H1 (cell line): ENCODE results near the gene MAGEA1. TPM values are rescaled to one million over a fixed set of nuclear protein-coding genes. Genes with fewer than 3 reads are reported as not detected.

Experiments used
- CTCF ChIA-PET: fragments of 300-600 bp; sonication (Branson Sonifier 250); formaldehyde crosslinking; loops from one replicate; lab custom pipeline; 2021; ENCODE audit not compliant: partially characterized antibody; lab: Charles Lee
- POLR2A ChIA-PET: fragments of 300-600 bp; sonication (Branson Sonifier 250); formaldehyde crosslinking; loops from one replicate; lab custom pipeline; 2021; ENCODE audit warnings: inconsistent platforms; ENCODE audit not compliant: partially characterized antibody; lab: Charles Lee
- DNase-seq, 2 experiments: peaks; one replicate each; pipeline versions ENCODE4 v3.0.0 to v3.0.0-alpha.2; 2010 to 2022; ENCODE audit warnings: low spot score in 2 of 2, low read depth in 1 of 2, mixed read lengths in 1 of 2
- FAIRE-seq: peaks from 2 replicates; lab custom pipeline; 2011; peaks lifted over from hg19 to GRCh38; lab: Jason Lieb, UNC
- H2AFZ ChIP-seq: 2 replicates; pipeline ENCODE4 v1.8.1; 2012; ENCODE audit warnings: low read length, inconsistent platforms
- H2AK5ac ChIP-seq: 2 replicates; pipeline ENCODE4 v1.6.1; 2013; ENCODE audit warnings: low read depth, low read length
- H2BK120ac ChIP-seq: replicated peaks from 2 replicates; pipeline ENCODE3; 2013; ENCODE audit warnings: low read depth, low read length, inconsistent platforms
- H2BK12ac ChIP-seq: 2 replicates; pipeline ENCODE4 v1.6.1; 2013; ENCODE audit warnings: low read depth, low read length
- H2BK15ac ChIP-seq: 2 replicates; pipeline ENCODE4 v1.6.1; 2013; ENCODE audit warnings: low read length
- H2BK20ac ChIP-seq: 2 replicates; pipeline ENCODE4 v1.6.1; 2013; ENCODE audit warnings: low read length
- H2BK5ac ChIP-seq: 2 replicates; pipeline ENCODE4 v1.6.1; 2013; ENCODE audit warnings: low read depth, low read length
- H3K14ac ChIP-seq: 2 replicates; pipeline ENCODE4 v1.6.1; 2013; ENCODE audit warnings: inconsistent platforms; ENCODE audit not compliant: insufficient read length
- H3K18ac ChIP-seq: 2 replicates; pipeline ENCODE4 v1.6.1; 2013; ENCODE audit warnings: low read length; ENCODE audit errors: extremely low read depth
- H3K23ac ChIP-seq: 2 replicates; pipeline ENCODE4 v1.6.1; 2013; ENCODE audit warnings: inconsistent platforms; ENCODE audit not compliant: insufficient read length
- H3K23me2 ChIP-seq: 2 replicates; pipeline ENCODE4 v1.6.1; 2013; ENCODE audit warnings: low read depth, low read length
- H3K27ac ChIP-seq: 2 replicates; pipeline ENCODE4 v1.6.1; 2011; ENCODE audit warnings: low read depth, low read length, inconsistent platforms
- H3K27me3 ChIP-seq, 4 experiments: replicated peaks in 1 of 4; 1 replicate in 1 of 4; 2 replicates in 3 of 4; pipeline versions ENCODE4 v1.6.1 to v1.8.1; 2011 to 2013; ENCODE audit warnings: low read length in 3 of 4, mild to moderate bottlenecking in 3 of 4, inconsistent platforms in 2 of 4, mixed read lengths in 2 of 4, moderate library complexity in 1 of 4; ENCODE audit not compliant: control insufficient read depth in 3 of 4, insufficient read depth in 3 of 4; ENCODE audit errors: extremely low read depth in 1 of 4
- H3K36me3 ChIP-seq, 4 experiments: 2 replicates each; pipeline versions ENCODE4 v1.6.1 to v1.8.1; 2011 to 2013; ENCODE audit warnings: mild to moderate bottlenecking in 4 of 4, low read length in 3 of 4, moderate library complexity in 2 of 4, control low read depth in 1 of 4, inconsistent platforms in 1 of 4; ENCODE audit not compliant: insufficient read depth in 4 of 4, control insufficient read depth in 2 of 4
- H3K4ac ChIP-seq: replicated peaks from 2 replicates; pipeline ENCODE3; 2013; ENCODE audit warnings: low read length, low read depth, mixed read lengths, inconsistent platforms; ENCODE audit not compliant: insufficient read length
- H3K4me1 ChIP-seq, 4 experiments: replicated peaks in 1 of 4; 1 replicate in 1 of 4; 2 replicates in 3 of 4; pipeline versions ENCODE4 v1.6.1 to v1.8.1; 2011 to 2013; ENCODE audit warnings: low read length in 3 of 4, inconsistent platforms in 2 of 4, mixed read lengths in 1 of 4; ENCODE audit not compliant: insufficient read depth in 4 of 4, control insufficient read depth in 3 of 4
- H3K4me2 ChIP-seq, 2 experiments: 2 replicates each; pipeline versions ENCODE4 v1.6.1 to v1.8.1; 2011 to 2013; ENCODE audit warnings: low read depth in 2 of 2, low read length in 2 of 2, control low read depth in 1 of 2, inconsistent platforms in 1 of 2, mild to moderate bottlenecking in 1 of 2; ENCODE audit not compliant: insufficient read depth in 1 of 2
- H3K4me3 ChIP-seq, 4 experiments: fragments of 200-600, 300-600 bp in 1 of 4; sonication (generic), shearing (Covaris generic), sonication (Bioruptor Twin) in 1 of 4; 2 replicates each; pipeline versions ENCODE4 v1.5.1 to v1.8.1; 2011 to 2016; ENCODE audit warnings: low read length in 4 of 4, low read depth in 3 of 4, control low read depth in 2 of 4, inconsistent platforms in 2 of 4, mild to moderate bottlenecking in 2 of 4, mixed read lengths in 1 of 4, moderate library complexity in 1 of 4; ENCODE audit not compliant: insufficient read depth in 2 of 4; ENCODE audit errors: extremely low read depth in 1 of 4
- H3K56ac ChIP-seq: replicated peaks from 2 replicates; pipeline ENCODE3; 2013; ENCODE audit warnings: low read depth, mild to moderate bottlenecking, mixed read lengths, low read length, inconsistent platforms; ENCODE audit not compliant: insufficient read length
- H3K79me1 ChIP-seq: 2 replicates; pipeline ENCODE4 v1.6.1; 2013; ENCODE audit warnings: low read depth, low read length, control low read depth
- H3K79me2 ChIP-seq, 2 experiments: 2 replicates each; pipeline versions ENCODE4 v1.6.1 to v1.8.1; 2012 to 2013; ENCODE audit warnings: low read length in 2 of 2, mild to moderate bottlenecking in 2 of 2, inconsistent platforms in 1 of 2; ENCODE audit not compliant: insufficient read depth in 2 of 2, control insufficient read depth in 1 of 2
- H3K9ac ChIP-seq, 4 experiments: replicated peaks in 1 of 4; 1 replicate in 1 of 4; 2 replicates in 3 of 4; pipeline versions ENCODE4 v1.6.1 to v1.8.1; 2011 to 2013; ENCODE audit warnings: low read depth in 3 of 4, low read length in 3 of 4, control low read depth in 2 of 4, mild to moderate bottlenecking in 2 of 4, moderate library complexity in 2 of 4, inconsistent platforms in 1 of 4; ENCODE audit errors: extremely low read depth in 1 of 4
- H3K9me3 ChIP-seq, 2 experiments: 2 replicates each; pipeline versions ENCODE4 v1.6.1 to v1.8.1; 2012 to 2013; ENCODE audit warnings: mild to moderate bottlenecking in 2 of 2, moderate library complexity in 2 of 2, control low read depth in 1 of 2, inconsistent platforms in 1 of 2, low read depth in 1 of 2, low read length in 1 of 2, mixed read lengths in 1 of 2; ENCODE audit not compliant: insufficient read depth in 2 of 2
- H4K20me1 ChIP-seq, 2 experiments: replicated peaks in 1 of 2; 2 replicates each; pipeline versions ENCODE3 to v1.8.1; 2011 to 2013; ENCODE audit warnings: inconsistent platforms in 2 of 2, low read length in 2 of 2, mild to moderate bottlenecking in 1 of 2; ENCODE audit not compliant: insufficient read depth in 2 of 2, control insufficient read depth in 1 of 2
- H4K5ac ChIP-seq: 2 replicates; pipeline ENCODE4 v1.6.1; 2013; ENCODE audit warnings: low read length, low read depth, mixed read lengths, inconsistent platforms; ENCODE audit not compliant: insufficient read length
- H4K8ac ChIP-seq: 2 replicates; pipeline ENCODE4 v1.8.0; 2013; ENCODE audit warnings: mild to moderate bottlenecking, moderate library complexity, low read length, inconsistent platforms; ENCODE audit not compliant: insufficient read depth; ENCODE audit errors: extremely low read depth
- H4K91ac ChIP-seq: replicated peaks from 2 replicates; pipeline ENCODE3; 2013; ENCODE audit warnings: low read length, mixed read lengths, inconsistent platforms; ENCODE audit not compliant: insufficient read length
- ASH2L ChIP-seq: fragments of 200-600, 300-600 bp; sonication (generic); IDR thresholded peaks from one replicate; pipeline ENCODE4 v1.7.1; 2017; ENCODE audit warnings: low read length
- CHD2 ChIP-seq: IDR thresholded peaks from 2 replicates; pipeline ENCODE4 v1.6.1; 2012; ENCODE audit warnings: low read length, improper control_type of control experiment
- E2F6 ChIP-seq: IDR thresholded peaks from 2 replicates; pipeline ENCODE4 v1.6.1; 2012; ENCODE audit warnings: inconsistent platforms
- GABPA ChIP-seq: IDR thresholded peaks from 2 replicates; pipeline ENCODE4 v1.6.1; 2011; ENCODE audit warnings: mild to moderate bottlenecking, low read length, moderate library complexity, borderline replicate concordance; ENCODE audit not compliant: insufficient read depth
- HDAC2 ChIP-seq, 2 experiments: fragments of 300-600 bp in 1 of 2; sonication (generic) in 1 of 2; IDR thresholded peaks; 2 replicates each; pipeline ENCODE4 v1.6.1; 2011 to 2012; ENCODE audit warnings: low read depth in 2 of 2, low read length in 2 of 2, mild to moderate bottlenecking in 2 of 2, moderate library complexity in 2 of 2, borderline replicate concordance in 1 of 2, inconsistent platforms in 1 of 2
- JUN ChIP-seq: IDR thresholded peaks from 2 replicates; pipeline ENCODE4 v1.6.1; 2011; ENCODE audit warnings: low read depth, mild to moderate bottlenecking, improper control_type of control experiment, low read length
- JUND ChIP-seq: IDR thresholded peaks from 2 replicates; pipeline ENCODE4 v1.6.1; 2011; ENCODE audit warnings: mild to moderate bottlenecking, improper control_type of control experiment, low read length
- MAX ChIP-seq: IDR thresholded peaks from 2 replicates; pipeline ENCODE4 v1.6.1; 2012; ENCODE audit warnings: inconsistent platforms
- NANOG ChIP-seq: IDR thresholded peaks from 2 replicates; pipeline ENCODE4 v1.6.1; 2011; ENCODE audit warnings: low read length, low read depth, mild to moderate bottlenecking, inconsistent platforms; ENCODE audit not compliant: insufficient read depth, poor library complexity, severe bottlenecking
- POLR2A ChIP-seq, 2 experiments: IDR thresholded peaks; 1 replicate in 1 of 2; 2 replicates in 1 of 2; pipeline ENCODE4 v1.6.1; 2011; ENCODE audit warnings: low read depth in 2 of 2, low read length in 2 of 2, mild to moderate bottlenecking in 2 of 2; ENCODE audit errors: control extremely low read depth in 1 of 2
- SRF ChIP-seq: IDR thresholded peaks from 2 replicates; pipeline ENCODE4 v1.6.1; 2011; ENCODE audit warnings: mild to moderate bottlenecking, low read depth, low read length, moderate library complexity
- TBP ChIP-seq: IDR thresholded peaks from 2 replicates; pipeline ENCODE4 v1.6.1; 2011; ENCODE audit warnings: low read depth, low read length, improper control_type of control experiment
- TCF12 ChIP-seq: IDR thresholded peaks from 2 replicates; pipeline ENCODE4 v1.6.1; 2011; ENCODE audit warnings: low read depth, mild to moderate bottlenecking, low read length
- USF2 ChIP-seq: IDR thresholded peaks from 2 replicates; pipeline ENCODE4 v1.6.1; 2011; ENCODE audit warnings: low read length, improper control_type of control experiment
- WGBS, 2 experiments: shearing (Covaris generic) in 1 of 2; methylation state at CpG; one replicate each; pipeline versions ENCODE4 v1.1.6 to v1.1.7; 2013 to 2015; ENCODE audit warnings: low lambda C conversion rate in 2 of 2, mixed read lengths in 2 of 2, inconsistent platforms in 1 of 2, low coverage in 1 of 2, missing lambda C conversion rate in 1 of 2; ENCODE audit not compliant: insufficient replicate concordance in 2 of 2, insufficient coverage in 1 of 2, insufficient read length in 1 of 2; ENCODE audit errors: extremely low coverage in 1 of 2, missing lambda C conversion rate in 1 of 2; 5-methylcytosine and 5-hydroxymethylcytosine counted together
- polyA plus RNA-seq, 7 experiments: library from polyadenylated mRNA; depleted of rRNA in 3 of 7; stranded (reverse) in 5 of 7; unstranded in 2 of 7; fragments of >200 nt in 5 of 7; fragments of 200-250 nt in 2 of 7; gene quantifications; 1 replicate in 5 of 7; 2 replicates in 1 of 7; 4 replicates in 1 of 7; pipeline versions ENCODE4 v1.2.1 to v1.2.3, GENCODE V29; 2011 to 2013; ENCODE audit warnings: missing spikeins in 2 of 7, mixed read lengths in 2 of 7
- total RNA-seq: library from RNA; stranded (reverse); fragmentation: NEBNext Ultra II Directional; extraction: Animal tissue kit (Norgen Biotek cat#: 25700); gene quantifications from 2 replicates; pipeline ENCODE4 v1.2.1, GENCODE V29; 2021

Gene MAGEA1
- total and polyA plus RNA-seq, 2 of the 8 experiments (the other 6 are each of a cell fraction or from before 2014, with no cell fraction given), result not detected

GRCh38 chrX:153153516-153153915 is 25.6 kb upstream of the MAGEA1 start:
- Histone ChIP-seq H3K4ac (no peak overlapping the region), H3K4me1 (no peaks in the 10 kb centered on the region), H2BK120ac (no peak overlapping the region), H3K79me1 (no peaks in the 10 kb centered on the region), H3K4me3 (no peak overlapping the region), H2AFZ (no peak overlapping the region), H3K79me2 (no peaks in the 10 kb centered on the region), H3K27me3 (no peaks in the 10 kb centered on the region), H2BK15ac (no peak overlapping the region), H3K56ac (no peak overlapping the region), H4K8ac (no peak overlapping the region), H3K18ac (no peak overlapping the region), H3K14ac (no peak overlapping the region), H4K5ac (no peak overlapping the region), H4K91ac (no peak overlapping the region), H2AK5ac (no peak overlapping the region), H2BK5ac (no peak overlapping the region), H3K23me2 (no peaks in the 10 kb centered on the region), H3K9ac (no peak overlapping the region), H2BK20ac (no peak overlapping the region), H3K27ac (no peak overlapping the region), H4K20me1 (no peaks in the 10 kb centered on the region), H3K23ac (no peak overlapping the region), H3K36me3 (no peaks in the 10 kb centered on the region), H2BK12ac (no peak overlapping the region), H3K9me3 (no peaks in the 10 kb centered on the region), H3K4me2 (no peak overlapping the region)
- ChIA-PET CTCF (no interaction called here), POLR2A (no interaction called here)
- FAIRE-seq, result no peak
- WGBS, 2 experiments, result 97% methylated on average over 3 of the region's 3 CpGs; no CpG with 5 or more reads in 1 of the 2 experiments
- DNase-seq, result no peak
- no peak for TF ChIP-seq JUND
- TF ChIP-seq POLR2A (IDR thresholded peaks at IDR 0.05; ENCODE audit: control extremely low read depth in 1 of 2, low read depth in 2 of 2, low read length in 2 of 2), result no peak
- TF ChIP-seq TBP, result no peak
- TF ChIP-seq HDAC2 (IDR thresholded peaks at IDR 0.05; ENCODE audit: borderline replicate concordance in 1 of 2, low read depth in 2 of 2, low read length in 2 of 2), result no peak
- TF ChIP-seq NANOG, result no peak
- no peak for TF ChIP-seq SRF
- no peak for TF ChIP-seq E2F6
- no peak for TF ChIP-seq USF2
- TF ChIP-seq MAX, result no peak
- TF ChIP-seq ASH2L, result no peak
- no peak for TF ChIP-seq TCF12
- TF ChIP-seq CHD2, result no peak
- no peak for TF ChIP-seq GABPA
- TF ChIP-seq JUN, result no peak
